Panc1 (cell line): ENCODE results near the gene GPR180. TPM values are rescaled to one million over a fixed set of nuclear protein-coding genes. Genes with fewer than 3 reads are reported as not detected.

ENCODE experiments used
- ATAC-seq: fragments of 200-7000 bp; cut with Tn5 transposase; 2 replicates; pipeline ENCODE4 v1.9.1; 2020; ENCODE audit warnings: mild to moderate bottlenecking, moderate library complexity
- BruUV-seq: library from RNA; stranded (reverse); fragments of 400-500 nt; replicated peaks from 2 replicates; lab custom pipeline; 2021; lab: Mats Ljungman, UMichigan
- CTCF ChIA-PET: fragments of 300-600 bp; sonication (Branson Sonifier 250); formaldehyde crosslinking; loops from one replicate; lab custom pipeline; 2022; ENCODE audit warnings: antibody characterized with exemption; lab: Charles Lee
- POLR2A ChIA-PET: fragments of 300-600 bp; sonication (Branson Sonifier 250); formaldehyde crosslinking; loops from one replicate; lab custom pipeline; 2022; ENCODE audit warnings: antibody characterized with exemption; lab: Charles Lee
- DNase-seq: peaks from one replicate; pipeline ENCODE4 v3.0.0-alpha.2; 2010; ENCODE audit warnings: low read depth, low spot score
- H3K27ac ChIP-seq: 2 replicates; pipeline ENCODE4 v1.5.1; 2011; ENCODE audit warnings: mild to moderate bottlenecking, low read length, inconsistent platforms
- H3K27me3 ChIP-seq: fragments of 200-500 bp; sonication (Bioruptor generic); 2 replicates; pipeline ENCODE4 v1.6.0; 2014; ENCODE audit warnings: low read length, inconsistent platforms; ENCODE audit not compliant: control insufficient read depth, insufficient read depth
- H3K36me3 ChIP-seq: fragments of 200-500 bp; sonication (Bioruptor generic); 2 replicates; pipeline ENCODE4 v1.5.1; 2014; ENCODE audit warnings: inconsistent platforms, mild to moderate bottlenecking, low read length, moderate library complexity; ENCODE audit not compliant: control insufficient read depth, insufficient read depth
- H3K4me1 ChIP-seq: 2 replicates; pipeline ENCODE4 v1.5.1; 2011; ENCODE audit warnings: inconsistent platforms, mild to moderate bottlenecking, low read length, moderate library complexity; ENCODE audit not compliant: control insufficient read depth, insufficient read depth
- H3K4me3 ChIP-seq, 2 experiments: 2 replicates each; pipeline ENCODE4 v1.5.1; 2011 to 2012; ENCODE audit warnings: low read depth in 2 of 2, low read length in 2 of 2, mild to moderate bottlenecking in 2 of 2, inconsistent platforms in 1 of 2, moderate library complexity in 1 of 2
- H3K9me3 ChIP-seq: fragments of 200-500 bp; sonication (Bioruptor generic); 2 replicates; pipeline ENCODE4 v1.5.1; 2014; ENCODE audit warnings: low read depth, mild to moderate bottlenecking, inconsistent platforms, low read length, moderate library complexity; ENCODE audit not compliant: control insufficient read depth, insufficient read depth
- POLR2AphosphoS5 ChIP-seq: IDR thresholded peaks from 2 replicates; pipeline ENCODE4 v1.6.1; 2012; ENCODE audit warnings: mild to moderate bottlenecking, low read depth, low read length, moderate library complexity
- REST ChIP-seq, 2 experiments: IDR thresholded peaks; 2 replicates each; pipeline ENCODE4 v1.6.1; 2011 to 2012; ENCODE audit warnings: low read depth in 2 of 2, control low read depth in 1 of 2, low read length in 1 of 2, mild to moderate bottlenecking in 1 of 2, moderate library complexity in 1 of 2; ENCODE audit not compliant: insufficient read depth in 1 of 2
- SIN3A ChIP-seq: IDR thresholded peaks from 2 replicates; pipeline ENCODE4 v1.6.1; 2012; ENCODE audit warnings: low read depth, mild to moderate bottlenecking, low read length, moderate library complexity, borderline replicate concordance; ENCODE audit not compliant: insufficient read depth
- TCF7L2 ChIP-seq: IDR thresholded peaks from 2 replicates; pipeline ENCODE4 v1.6.1; 2011; ENCODE audit warnings: mild to moderate bottlenecking, low read depth, low read length, inconsistent platforms
- in situ Hi-C: cut with HindIII; loops from 2 replicates; pipeline ENCODE4 v1.10.0; 2016; ENCODE audit warnings: low sequenced_read_pairs, low pct_unique_long_range_greater_than_20kb
- intact Hi-C: fragments of 100-400 bp; cut with micrococcal nuclease; formaldehyde crosslinking; loops from one replicate; pipeline ENCODE4 v1.10.0; 2022; ENCODE audit not compliant: unreplicated experiment
- total RNA-seq: library from RNA; stranded (reverse); gene quantifications from one replicate; pipeline ENCODE4 v1.2.1, GENCODE V29; 2021; ENCODE audit not compliant: unreplicated experiment
- TF ChIP-seq, protein P1 (sequence below): fragments of 450-650 bp; IDR thresholded peaks from 2 replicates; pipeline ENCODE4 v1.5.1; 2017; ENCODE audit warnings: mild to moderate bottlenecking

Gene GPR180
- total RNA-seq, 1 experiment from 2014 or later = 7.1 TPM

- Histone ChIP-seq H3K4me3 (no peak overlapping the region), H3K9me3 (no peaks in the 10 kb centered on the region), H3K4me1 (no peaks in the 10 kb centered on the region), H3K36me3 (no peaks in the 10 kb centered on the region), H3K27ac (no peak overlapping the region), H3K27me3 (no peaks in the 10 kb centered on the region; the same call in 1 of the 2 replicates)
- intact Hi-C loops (no loop called here), in situ Hi-C loops (no loop called here)
- DNase-seq (no peak), ATAC-seq (no peak)
- ChIA-PET POLR2A (no interaction called here), CTCF (no interaction called here)
- BruUV-seq = no TSS peak
- TF ChIP-seq POLR2AphosphoS5 (no peak), TCF7L2 (no peak), SIN3A (no peak), REST (IDR thresholded peaks at IDR 0.05; ENCODE audit: insufficient read depth in 1 of 2, low read depth in 2 of 2, low read length in 1 of 2) (no peak)
- TF ChIP-seq, protein P1, sequence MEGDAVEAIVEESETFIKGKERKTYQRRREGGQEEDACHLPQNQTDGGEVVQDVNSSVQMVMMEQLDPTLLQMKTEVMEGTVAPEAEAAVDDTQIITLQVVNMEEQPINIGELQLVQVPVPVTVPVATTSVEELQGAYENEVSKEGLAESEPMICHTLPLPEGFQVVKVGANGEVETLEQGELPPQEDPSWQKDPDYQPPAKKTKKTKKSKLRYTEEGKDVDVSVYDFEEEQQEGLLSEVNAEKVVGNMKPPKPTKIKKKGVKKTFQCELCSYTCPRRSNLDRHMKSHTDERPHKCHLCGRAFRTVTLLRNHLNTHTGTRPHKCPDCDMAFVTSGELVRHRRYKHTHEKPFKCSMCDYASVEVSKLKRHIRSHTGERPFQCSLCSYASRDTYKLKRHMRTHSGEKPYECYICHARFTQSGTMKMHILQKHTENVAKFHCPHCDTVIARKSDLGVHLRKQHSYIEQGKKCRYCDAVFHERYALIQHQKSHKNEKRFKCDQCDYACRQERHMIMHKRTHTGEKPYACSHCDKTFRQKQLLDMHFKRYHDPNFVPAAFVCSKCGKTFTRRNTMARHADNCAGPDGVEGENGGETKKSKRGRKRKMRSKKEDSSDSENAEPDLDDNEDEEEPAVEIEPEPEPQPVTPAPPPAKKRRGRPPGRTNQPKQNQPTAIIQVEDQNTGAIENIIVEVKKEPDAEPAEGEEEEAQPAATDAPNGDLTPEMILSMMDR = no peak
Measured at GRCh38 chr13:94666065-94666464, 64.4 kb downstream of the GPR180 start.

- H3K27me3 ChIP-seq = no peaks in the 10 kb centered on the region; the same call in 1 of the 2 replicates
- CTCF ChIA-PET = no interaction called here
- H3K4me3 ChIP-seq = no peak overlapping the region
- DNase-seq (no peak), ATAC-seq (no peak)
- in situ Hi-C loops = no loop called here
- H3K9me3 ChIP-seq = no peaks in the 10 kb centered on the region
- H3K4me1 ChIP-seq = no peaks in the 10 kb centered on the region
- no peak overlapping the region for H3K27ac ChIP-seq
- H3K36me3 ChIP-seq = no peaks in the 10 kb centered on the region
- intact Hi-C loops = no loop called here
- TF ChIP-seq TCF7L2 = no peak
- TF ChIP-seq, protein P1 = no peak
- TF ChIP-seq POLR2AphosphoS5 = no peak
- TF ChIP-seq SIN3A = no peak
- no peak for TF ChIP-seq REST (IDR thresholded peaks at IDR 0.05; ENCODE audit: insufficient read depth in 1 of 2, low read depth in 2 of 2, low read length in 1 of 2)
- POLR2A ChIA-PET = no interaction called here
- no TSS peak for BruUV-seq
Measured at GRCh38 chr13:94667190-94667589, 65.5 kb downstream of the GPR180 start.
